ENCODE results near the gene GLDN. TPM values are rescaled to one million over a fixed set of nuclear protein-coding genes. Genes with fewer than 3 reads are reported as not detected.

Gene GLDN
- total RNA-seq, 1 experiment from 2014 or later: 0.15 TPM

DNA sequence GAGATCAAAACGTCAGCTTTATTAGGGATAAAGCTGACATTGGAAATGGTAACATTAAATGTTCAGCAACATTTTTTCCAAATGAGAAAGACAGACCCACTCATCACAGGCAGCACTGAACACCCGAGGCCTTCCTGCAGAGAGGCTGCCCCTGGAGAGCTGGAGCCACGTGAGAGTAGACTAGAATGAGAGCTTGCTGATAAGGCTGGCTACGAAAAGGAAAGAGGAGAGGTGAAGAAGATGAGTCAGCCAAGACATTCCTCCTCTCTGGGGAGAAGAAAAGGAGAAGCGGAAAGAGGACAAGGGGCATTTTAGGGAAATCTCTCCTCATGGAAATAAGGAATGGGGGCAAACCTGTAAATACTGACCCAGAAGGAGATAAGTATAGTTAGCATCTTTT, 10.3 kb upstream of the GLDN start:
- DNase-seq (no peak), ATAC-seq (no peak)
- H3F3A ChIP-seq (ENCODE audit: low read length, unreplicated experiment): no peaks in the 10 kb centered on the region
- H3K36me3 ChIP-seq (ENCODE audit: low read depth, low read length): no peaks in the 10 kb centered on the region
- ChIA-PET POLR2A (ENCODE audit: unreplicated experiment) (no interaction called here), CTCF (no interaction called here)
- BruUV-seq (replicated peaks): no TSS peak
- intact Hi-C loops (cut with micrococcal nuclease): no loop called here
- no peaks in the 10 kb centered on the region for H3K79me2 ChIP-seq (ENCODE audit: low read length)
- no peaks in the 10 kb centered on the region for H3K9me3 ChIP-seq (ENCODE audit: low read length)
- H2AFZ ChIP-seq (ENCODE audit: low read length): no peak overlapping the region
- no peaks in the 10 kb centered on the region for H4K20me1 ChIP-seq (ENCODE audit: low read length)
- H3K27ac ChIP-seq (ENCODE audit: low read length): no peak overlapping the region
- H3K4me3 ChIP-seq (ENCODE audit: low read length): no peak overlapping the region
- no peaks in the 10 kb centered on the region for H3K27me3 ChIP-seq (ENCODE audit: low read length)
- no peaks in the 10 kb centered on the region for H3K9me2 ChIP-seq (replicated peaks; ENCODE audit: low read length)
- H3K9ac ChIP-seq (ENCODE audit: low read length): no peak overlapping the region
- no peak overlapping the region for H3K4me2 ChIP-seq (ENCODE audit: low read length)
- TF ChIP-seq, protein P1, sequence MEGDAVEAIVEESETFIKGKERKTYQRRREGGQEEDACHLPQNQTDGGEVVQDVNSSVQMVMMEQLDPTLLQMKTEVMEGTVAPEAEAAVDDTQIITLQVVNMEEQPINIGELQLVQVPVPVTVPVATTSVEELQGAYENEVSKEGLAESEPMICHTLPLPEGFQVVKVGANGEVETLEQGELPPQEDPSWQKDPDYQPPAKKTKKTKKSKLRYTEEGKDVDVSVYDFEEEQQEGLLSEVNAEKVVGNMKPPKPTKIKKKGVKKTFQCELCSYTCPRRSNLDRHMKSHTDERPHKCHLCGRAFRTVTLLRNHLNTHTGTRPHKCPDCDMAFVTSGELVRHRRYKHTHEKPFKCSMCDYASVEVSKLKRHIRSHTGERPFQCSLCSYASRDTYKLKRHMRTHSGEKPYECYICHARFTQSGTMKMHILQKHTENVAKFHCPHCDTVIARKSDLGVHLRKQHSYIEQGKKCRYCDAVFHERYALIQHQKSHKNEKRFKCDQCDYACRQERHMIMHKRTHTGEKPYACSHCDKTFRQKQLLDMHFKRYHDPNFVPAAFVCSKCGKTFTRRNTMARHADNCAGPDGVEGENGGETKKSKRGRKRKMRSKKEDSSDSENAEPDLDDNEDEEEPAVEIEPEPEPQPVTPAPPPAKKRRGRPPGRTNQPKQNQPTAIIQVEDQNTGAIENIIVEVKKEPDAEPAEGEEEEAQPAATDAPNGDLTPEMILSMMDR (conservative IDR thresholded peaks at IDR 0.05; ENCODE audit: low read depth, low read length): no peak
- TF ChIP-seq EZH2 (IDR thresholded peaks at IDR 0.05; ENCODE audit: low read length, unreplicated experiment) (no peak), EZH2phosphoT487 (IDR thresholded peaks at IDR 0.05; ENCODE audit: borderline replicate concordance, low read length) (no peak)
- H3K4me1 ChIP-seq (ENCODE audit: insufficient read depth, low read length): no peaks in the 10 kb centered on the region

DNA sequence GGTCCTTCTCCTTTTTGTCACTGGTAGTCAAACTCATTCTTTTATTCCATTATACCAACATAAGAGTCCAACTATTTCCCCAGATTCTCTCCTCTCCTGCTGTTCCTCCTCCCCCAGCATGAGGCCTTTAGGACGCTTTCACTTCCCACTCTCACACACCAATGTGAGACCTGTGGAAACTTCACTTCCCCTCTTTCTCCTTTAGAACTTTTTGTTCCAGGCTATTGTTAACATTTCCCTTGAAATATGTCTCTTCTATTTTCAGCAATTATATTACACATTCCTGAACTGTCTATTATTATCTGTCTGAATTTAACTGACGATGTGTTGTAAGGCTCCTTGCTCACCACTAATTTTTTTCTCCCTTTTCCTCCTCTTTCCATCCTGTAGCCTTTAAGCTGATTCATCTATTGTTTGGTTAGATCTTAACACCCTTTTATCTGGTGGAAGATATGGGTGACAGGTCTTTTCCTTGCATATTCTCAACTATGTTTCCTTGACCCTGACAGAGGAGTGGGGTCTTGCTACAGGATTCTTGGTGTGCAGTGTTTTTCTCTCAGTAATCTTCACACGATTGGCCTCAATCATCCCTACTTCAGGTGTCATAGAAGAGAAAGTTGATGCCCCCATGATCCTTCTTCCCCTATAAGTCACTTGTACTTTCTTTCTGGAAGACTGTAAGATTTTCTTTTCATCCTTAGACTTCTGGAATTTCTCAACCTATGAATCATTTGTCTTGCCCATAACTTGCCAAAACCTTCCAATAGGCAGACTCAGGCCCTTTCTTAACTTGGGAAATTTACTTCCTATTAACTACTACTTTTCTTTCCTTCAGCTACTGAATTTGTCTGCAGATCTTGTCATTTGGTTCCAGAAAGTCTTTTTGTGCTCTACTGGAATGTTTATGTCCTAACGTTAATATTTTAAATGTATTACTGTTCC, 9.0 kb upstream of the GLDN start:
- no peak overlapping the region for H3K27ac ChIP-seq (ENCODE audit: low read length)
- DNase-seq (no peak), ATAC-seq (no peak)
- H3K9me3 ChIP-seq (ENCODE audit: low read length): no peaks in the 10 kb centered on the region
- H3K9me2 ChIP-seq (replicated peaks; ENCODE audit: low read length): no peaks in the 10 kb centered on the region
- ChIA-PET CTCF (no interaction called here), POLR2A (ENCODE audit: unreplicated experiment) (no interaction called here)
- H4K20me1 ChIP-seq (ENCODE audit: low read length): no peaks in the 10 kb centered on the region
- no peak overlapping the region for H3K4me2 ChIP-seq (ENCODE audit: low read length)
- no peaks in the 10 kb centered on the region for H3K36me3 ChIP-seq (ENCODE audit: low read depth, low read length)
- no TSS peak for BruUV-seq (replicated peaks)
- H3K4me1 ChIP-seq (ENCODE audit: insufficient read depth, low read length): no peaks in the 10 kb centered on the region
- no peaks in the 10 kb centered on the region for H3F3A ChIP-seq (ENCODE audit: low read length, unreplicated experiment)
- H3K79me2 ChIP-seq (ENCODE audit: low read length): no peaks in the 10 kb centered on the region
- intact Hi-C loops (cut with micrococcal nuclease): no loop called here
- H3K4me3 ChIP-seq (ENCODE audit: low read length): no peak overlapping the region
- no peak overlapping the region for H2AFZ ChIP-seq (ENCODE audit: low read length)
- no peak for TF ChIP-seq EZH2 (IDR thresholded peaks at IDR 0.05; ENCODE audit: low read length, unreplicated experiment)
- no peak for TF ChIP-seq EZH2phosphoT487 (IDR thresholded peaks at IDR 0.05; ENCODE audit: borderline replicate concordance, low read length)
- TF ChIP-seq, protein P1 (conservative IDR thresholded peaks at IDR 0.05; ENCODE audit: low read depth, low read length): no peak
- no peaks in the 10 kb centered on the region for H3K27me3 ChIP-seq (ENCODE audit: low read length)
- no peak overlapping the region for H3K9ac ChIP-seq (ENCODE audit: low read length)

DNA sequence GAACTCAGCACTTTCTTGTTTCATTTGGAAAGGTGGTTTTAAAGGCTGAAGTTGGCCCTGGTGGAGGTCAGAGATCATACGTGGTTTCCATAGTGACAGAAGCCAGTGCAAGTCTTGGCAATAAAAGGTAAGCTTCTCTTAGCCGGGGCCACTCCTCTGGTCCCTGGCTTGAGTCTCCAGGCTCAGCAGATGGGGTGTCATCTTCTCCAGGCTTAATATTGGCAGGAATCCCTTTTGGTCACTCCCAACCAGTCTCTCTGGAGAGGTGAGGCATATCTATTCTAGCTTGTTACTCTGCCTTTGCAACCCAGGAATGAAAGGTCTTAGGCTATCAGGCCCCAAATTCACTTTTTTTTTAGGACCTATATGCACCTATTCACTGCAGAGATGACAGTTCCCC, 7.9 kb upstream of the GLDN start:
- TF ChIP-seq EZH2 (IDR thresholded peaks at IDR 0.05; ENCODE audit: low read length, unreplicated experiment) (no peak), EZH2phosphoT487 (IDR thresholded peaks at IDR 0.05; ENCODE audit: borderline replicate concordance, low read length) (no peak)
- TF ChIP-seq, protein P1 (conservative IDR thresholded peaks at IDR 0.05; ENCODE audit: low read depth, low read length): no peak
- Histone ChIP-seq H3K36me3 (ENCODE audit: low read depth, low read length) (no peaks in the 10 kb centered on the region), H3K9me3 (ENCODE audit: low read length) (no peaks in the 10 kb centered on the region), H3K9me2 (replicated peaks; ENCODE audit: low read length) (no peaks in the 10 kb centered on the region), H3K27ac (ENCODE audit: low read length) (no peak overlapping the region), H3K4me3 (ENCODE audit: low read length) (no peak overlapping the region), H2AFZ (ENCODE audit: low read length) (no peak overlapping the region), H3K27me3 (ENCODE audit: low read length) (no peaks in the 10 kb centered on the region), H3K9ac (ENCODE audit: low read length) (no peak overlapping the region), H3F3A (ENCODE audit: low read length, unreplicated experiment) (no peaks in the 10 kb centered on the region), H4K20me1 (ENCODE audit: low read length) (no peaks in the 10 kb centered on the region), H3K4me1 (ENCODE audit: insufficient read depth, low read length) (no peaks in the 10 kb centered on the region), H3K4me2 (ENCODE audit: low read length) (no peak overlapping the region), H3K79me2 (ENCODE audit: low read length) (no peaks in the 10 kb centered on the region)
- ChIA-PET CTCF (no interaction called here), POLR2A (ENCODE audit: unreplicated experiment) (no interaction called here)
- no TSS peak for BruUV-seq (replicated peaks)
- intact Hi-C loops (cut with micrococcal nuclease): no loop called here
- no peak for DNase-seq
- no peak for ATAC-seq
